Thyroid gland (tissue), 4 donors: ENCODE results near the gene OR5K4.

Experiments
- CTCF ChIP-seq, 6 experiments: fragments of 200-600 bp in 3 of 6; fragments of 450-650 bp in 3 of 6; sonication (generic) in 3 of 6; IDR thresholded peaks; one replicate each; pipeline ENCODE4 v1.5.1; 2016 to 2019; ENCODE audit warnings: antibody characterized with exemption in 6 of 6, mild to moderate bottlenecking in 2 of 6, inconsistent platforms in 1 of 6, moderate library complexity in 1 of 6
- POLR2A ChIP-seq, 2 donors: fragments of 450-650 bp; IDR thresholded peaks; one replicate each; pipeline ENCODE4 v1.6.1; 2017; ENCODE audit warnings: antibody characterized with exemption in 2 of 2, mild to moderate bottlenecking in 2 of 2, moderate library complexity in 1 of 2

GRCh38 chr3:98329392-98330124 is 24.1 kb upstream of the OR5K4 start:
- TF ChIP-seq POLR2A (IDR thresholded peaks at IDR 0.05) (no peak), CTCF (IDR thresholded peaks at IDR 0.05) (peak in 5 of 6 experiments; percentile 55 to 75 (median 63))
